VCaP (cell line): ENCODE data around the gene TOMM70.

ENCODE experiments used
- H3K27ac ChIP-seq: fragments of 450-650 bp; 2 replicates; pipeline ENCODE4 v1.5.1; 2017
- CTCF ChIP-seq: fragments of 450-650 bp; conservative IDR thresholded peaks from 2 replicates; pipeline ENCODE4 v1.5.1; 2017; ENCODE audit warnings: mild to moderate bottlenecking, moderate library complexity

The TOMM70 gene

GRCh38 chr3:100437721-100438622 lies 37.1 kb upstream of the TOMM70 start:
- no peak for TF ChIP-seq CTCF
- H3K27ac ChIP-seq = peak overlapping the region; percentile 2; the same call in 1 of the 2 replicates

GRCh38 chr3:100436951-100437350 lies 36.1 kb upstream of the TOMM70 start:
- H3K27ac ChIP-seq = no peak overlapping the region
- no peak for TF ChIP-seq CTCF

- no peak for TF ChIP-seq CTCF
- no peak overlapping the region for H3K27ac ChIP-seq
These were observed 28.4 kb upstream of the TOMM70 start for GRCh38 chr3:100429187-100429716.

GRCh38 chr3:100427699-100428098 lies 26.8 kb upstream of the TOMM70 start:
- no peak overlapping the region for H3K27ac ChIP-seq
- no peak for TF ChIP-seq CTCF

GRCh38 chr3:100426067-100426682 lies 25.3 kb upstream of the TOMM70 start:
- TF ChIP-seq CTCF = no peak
- no peak overlapping the region for H3K27ac ChIP-seq

GRCh38 chr3:100425316-100425715 lies 24.4 kb upstream of the TOMM70 start:
- no peak overlapping the region for H3K27ac ChIP-seq
- TF ChIP-seq CTCF = no peak

- H3K27ac ChIP-seq = no peak overlapping the region
- no peak for TF ChIP-seq CTCF
These were observed 23.4 kb upstream of the TOMM70 start for GRCh38 chr3:100424261-100424660.
